A549 (cell line): ENCODE results near the gene PNPLA1. TPM values are rescaled to one million over a fixed set of nuclear protein-coding genes. Genes with fewer than 3 reads are reported as not detected.
A peak's percentile ranks its signal among the peaks of the same experiment; 100 is the strongest.

Experiments
- ATAC-seq, 2 experiments: fragments of 200-7000 bp in 1 of 2; fragments of >200 bp in 1 of 2; cut with Nextera tagmentation in 1 of 2; cut with Tn5 transposase in 1 of 2; 3 replicates each; pipeline versions ENCODE4 v1.8.0 to v1.9.1; 2018 to 2020; ENCODE audit warnings: mild to moderate bottlenecking in 1 of 2, moderate library complexity in 1 of 2
- CTCF ChIA-PET: fragments of 300-600 bp; sonication (Branson Sonifier 250); formaldehyde crosslinking; extraction: SDS; loops from one replicate; lab custom pipeline; 2021; ENCODE audit warnings: antibody characterized with exemption, inconsistent platforms; lab: Yijun Ruan, JAX
- POLR2A ChIA-PET: fragments of 350-600 bp; formaldehyde crosslinking; extraction: SDS; loops from one replicate; lab custom pipeline; 2021; ENCODE audit warnings: antibody characterized with exemption, inconsistent platforms; lab: Yijun Ruan, JAX
- DNase-seq, 2 experiments: peaks; one replicate each; pipeline versions ENCODE4 v3.0.0 to v3.0.0-alpha.2; 2011 to 2016; ENCODE audit warnings: low read depth in 1 of 2, low spot score in 1 of 2
- FAIRE-seq: peaks from 2 replicates; lab custom pipeline; 2011; peaks lifted over from hg19 to GRCh38; lab: Jason Lieb, UNC
- H3K27ac ChIP-seq, 2 experiments: fragments of >200 bp; sonication (Bioruptor Twin); formaldehyde crosslinking; 3 replicates each; pipeline ENCODE4 v1.5.1; 2016 to 2017
- H3K4me1 ChIP-seq: fragments of >200 bp; sonication (Bioruptor Twin); formaldehyde crosslinking; 3 replicates; pipeline ENCODE4 v1.6.1; 2016
- H3K4me2 ChIP-seq: fragments of >200 bp; sonication (Bioruptor Twin); formaldehyde crosslinking; 3 replicates; pipeline ENCODE4 v1.6.1; 2016
- H3K4me3 ChIP-seq: fragments of >200 bp; sonication (Bioruptor Twin); formaldehyde crosslinking; 3 replicates; pipeline ENCODE4 v1.5.1; 2016
- H3K9me3 ChIP-seq: fragments of >200 bp; sonication (Bioruptor Twin); formaldehyde crosslinking; 3 replicates; pipeline ENCODE4 v1.6.1; 2016
- CBX8 ChIP-seq: fragments of 200-600 bp; sonication (generic); IDR thresholded peaks from 2 replicates; pipeline ENCODE4 v1.6.1; 2016
- CEBPB ChIP-seq, 2 experiments: fragments of >200 bp in 1 of 2; sonication (Bioruptor Twin) in 1 of 2; formaldehyde crosslinking in 1 of 2; IDR thresholded peaks; 2 replicates each; pipeline ENCODE4 v1.6.1; 2012 to 2016
- CHD2 ChIP-seq: fragments of 150-350 bp; IDR thresholded peaks from 2 replicates; pipeline ENCODE4 v1.6.1; 2014; ENCODE audit warnings: low read length; ENCODE audit not compliant: partially characterized antibody
- CHD4 ChIP-seq: fragments of 200-600 bp; sonication (generic); IDR thresholded peaks from 2 replicates; pipeline ENCODE4 v1.6.1; 2016; ENCODE audit warnings: antibody characterized with exemption, mild to moderate bottlenecking, borderline replicate concordance
- EHF ChIP-seq: fragments of 250-450 bp; sonication (Bioruptor Pico); IDR thresholded peaks from 2 replicates; pipeline ENCODE4 v1.5.0; 2020; ENCODE audit warnings: mild to moderate bottlenecking
- EP300 ChIP-seq, 2 experiments: fragments of >200 bp; sonication (Bioruptor Twin); formaldehyde crosslinking; IDR thresholded peaks; 2 replicates in 1 of 2; 3 replicates in 1 of 2; pipeline ENCODE4 v1.6.1; 2016 to 2017
- FOSB ChIP-seq: fragments of 250-450 bp; sonication (Bioruptor Pico); IDR thresholded peaks from 2 replicates; pipeline ENCODE4 v1.5.0; 2020; ENCODE audit warnings: mild to moderate bottlenecking, moderate library complexity
- GATA3 ChIP-seq: IDR thresholded peaks from 2 replicates; pipeline ENCODE4 v1.6.1; 2012; ENCODE audit warnings: borderline replicate concordance
- HOXB5 ChIP-seq: fragments of 250-450 bp; sonication (Bioruptor Pico); IDR thresholded peaks from 2 replicates; pipeline ENCODE4 v1.5.0; 2020; ENCODE audit warnings: mild to moderate bottlenecking, moderate library complexity
- JUN ChIP-seq, 2 experiments: fragments of >200 bp; sonication (Bioruptor Twin); formaldehyde crosslinking; IDR thresholded peaks; 2 replicates in 1 of 2; 3 replicates in 1 of 2; pipeline ENCODE4 v1.6.1; 2016 to 2017
- JUNB ChIP-seq: fragments of >200 bp; sonication (Bioruptor Twin); formaldehyde crosslinking; IDR thresholded peaks from 2 replicates; pipeline ENCODE4 v1.6.1; 2016
- MYC ChIP-seq: IDR thresholded peaks from 2 replicates; pipeline ENCODE4 v1.6.1; 2012; ENCODE audit warnings: mild to moderate bottlenecking, inconsistent platforms, low read length, improper control_type of control experiment, borderline replicate concordance
- NR3C1 ChIP-seq: fragments of >200 bp; sonication (Bioruptor Twin); formaldehyde crosslinking; IDR thresholded peaks from 3 replicates; pipeline ENCODE4 v1.6.1; 2017
- PHF8 ChIP-seq: fragments of 200-600 bp; sonication (generic); IDR thresholded peaks from 2 replicates; pipeline ENCODE4 v1.6.1; 2016; ENCODE audit warnings: low read depth, mild to moderate bottlenecking, antibody characterized with exemption, moderate library complexity, borderline replicate concordance
- RARB ChIP-seq: fragments of 250-450 bp; sonication (Bioruptor Pico); IDR thresholded peaks from 2 replicates; pipeline ENCODE4 v1.8.0; 2021; ENCODE audit warnings: mild to moderate bottlenecking, moderate library complexity
- RCOR1 ChIP-seq: fragments of 150-350 bp; IDR thresholded peaks from 2 replicates; pipeline ENCODE4 v1.6.1; 2014; ENCODE audit warnings: antibody characterized with exemption, low read length, low read depth
- RFX5 ChIP-seq: fragments of 450-650 bp; IDR thresholded peaks from 2 replicates; pipeline ENCODE4 v1.7.1; 2014; ENCODE audit warnings: antibody characterized with exemption, mild to moderate bottlenecking, moderate library complexity
- RNF2 ChIP-seq: fragments of 200-600 bp; sonication (generic); IDR thresholded peaks from 2 replicates; pipeline ENCODE4 v1.6.1; 2016; ENCODE audit warnings: low read depth, mild to moderate bottlenecking, antibody characterized with exemption, moderate library complexity, borderline replicate concordance
- TFCP2L1 ChIP-seq: fragments of 250-450 bp; sonication (Bioruptor Pico); IDR thresholded peaks from 2 replicates; pipeline ENCODE4 v1.5.0; 2021; ENCODE audit warnings: mild to moderate bottlenecking
- WGBS: methylation state at CpG from one replicate; pipeline ENCODE4 v1.1.6; 2017; ENCODE audit errors: missing lambda C conversion rate; 5-methylcytosine and 5-hydroxymethylcytosine counted together
- polyA plus RNA-seq, 4 experiments: library from polyadenylated mRNA; depleted of rRNA in 3 of 4; stranded (reverse); fragments of >200 nt; fragmentation: RNase III in 1 of 4; extraction: RNeasy Plus Mini Kit Qiagen cat#74134 plus additional on column Dnase treatment in 1 of 4; gene quantifications; 2 replicates in 3 of 4; 3 replicates in 1 of 4; pipeline ENCODE4 v1.2.3, GENCODE V29; 2011 to 2017
- TF ChIP-seq, protein P1 (sequence below): fragments of 250-450 bp; sonication (Bioruptor Pico); IDR thresholded peaks from 2 replicates; pipeline ENCODE4 v1.5.0; 2020; ENCODE audit warnings: low read depth, mild to moderate bottlenecking, moderate library complexity
- TF ChIP-seq, protein P2 (sequence below): IDR thresholded peaks from 2 replicates; pipeline ENCODE4 v1.6.1; 2012
- TF ChIP-seq, protein P3 (sequence below): fragments of >200 bp; sonication (Bioruptor Twin); formaldehyde crosslinking; IDR thresholded peaks from 3 replicates; pipeline ENCODE4 v1.6.1; 2016
- TF ChIP-seq, protein P4 (sequence below): IDR thresholded peaks from 2 replicates; pipeline ENCODE4 v1.6.1; 2012; ENCODE audit warnings: low read depth, borderline replicate concordance

Gene PNPLA1
- polyA plus RNA-seq, 2 of the 4 experiments (the other 2 are of a cell fraction), result 0.09 TPM; not detected in 1

DNA sequence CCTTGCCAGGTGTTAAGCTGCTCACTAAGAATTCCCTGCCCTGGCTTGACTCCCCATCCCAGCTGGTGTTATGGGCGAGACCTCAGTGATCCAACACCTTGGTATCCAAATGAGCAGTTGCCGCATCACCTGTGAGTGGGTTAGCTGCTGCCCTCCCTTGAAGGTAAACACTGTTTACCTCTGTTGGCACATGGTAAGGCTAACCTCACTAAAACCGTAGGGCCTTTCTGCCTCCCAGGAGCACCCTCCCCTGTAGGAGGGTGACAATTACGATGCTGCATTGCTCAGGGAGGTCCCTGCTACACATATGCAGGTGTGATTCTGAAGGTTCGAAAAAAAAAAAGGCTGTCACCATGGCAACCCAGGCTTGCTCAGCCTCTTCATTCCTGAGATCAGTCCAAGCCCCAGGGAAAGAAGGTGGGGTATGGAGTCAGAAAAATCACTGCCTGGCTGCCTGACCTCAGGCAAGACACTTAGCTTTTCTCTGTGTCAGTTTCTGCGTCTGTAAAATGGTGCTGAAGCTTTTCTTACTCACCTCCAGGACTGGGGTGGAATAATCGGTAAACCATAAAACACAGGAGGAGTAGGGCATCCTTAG is 19.5 kb downstream of the PNPLA1 start:
- POLR2A ChIA-PET, result no interaction called here
- WGBS, result 71% methylated on average over 5 of the region's 7 CpGs
- ATAC-seq, result no peak

DNA sequence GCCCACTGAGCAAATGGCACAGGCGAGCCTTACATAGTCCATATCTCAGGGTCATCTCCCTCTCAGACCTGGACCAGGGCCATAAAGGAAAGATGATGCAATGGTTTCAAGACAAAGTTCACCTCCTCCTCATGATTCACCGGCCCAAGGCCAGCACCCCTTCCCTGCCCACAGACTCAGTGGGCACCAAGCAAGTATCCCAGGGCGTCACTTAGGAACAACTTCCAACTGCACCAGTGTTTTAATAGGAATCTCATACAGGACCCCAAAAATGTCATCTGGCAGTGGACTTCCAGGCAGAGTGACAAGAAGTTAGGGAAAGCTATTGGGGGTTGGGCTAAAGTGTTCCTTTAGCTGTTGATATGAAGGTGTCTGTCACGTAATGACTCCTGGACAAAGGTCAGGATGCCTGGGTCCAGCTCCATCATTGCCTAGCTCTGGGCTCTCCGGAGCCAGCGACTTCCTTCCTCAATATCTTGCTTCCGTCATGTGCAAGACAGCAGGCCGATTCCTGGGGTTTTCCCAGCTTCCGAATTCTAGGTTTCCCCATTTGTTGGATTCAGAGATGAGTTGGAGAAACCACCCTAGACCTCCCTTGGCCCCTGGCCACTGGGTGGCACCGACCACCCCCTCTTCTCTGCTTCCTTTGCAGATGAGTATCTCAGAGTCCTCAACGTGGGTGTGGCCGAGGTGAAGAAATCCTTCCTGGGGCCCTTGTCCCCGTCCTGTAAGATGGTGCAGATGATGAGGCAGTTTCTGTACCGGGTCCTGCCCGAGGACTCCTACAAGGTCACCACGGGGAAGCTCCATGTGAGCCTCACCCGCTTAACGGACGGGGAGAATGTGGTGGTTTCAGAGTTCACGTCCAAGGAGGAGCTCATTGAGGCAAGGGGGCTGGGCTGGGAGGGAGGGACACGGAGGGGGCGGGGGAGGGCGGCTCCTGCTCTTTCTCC is 21.1 kb downstream of the PNPLA1 start:
- Histone ChIP-seq H3K27ac (peak overlapping the region; percentile 61 to 78), H3K4me3 (no peak overlapping the region), H3K9me3 (no peaks in the 10 kb centered on the region), H3K4me1 (peaks cover 26% of the 10 kb centered on the region), H3K4me2 (peak overlapping the region; percentile 61)
- FAIRE-seq (no peak), ATAC-seq (peak; percentile 33 to 60; a peak in 2 of 6 replicates)
- ChIA-PET POLR2A (no interaction called here), CTCF (interaction anchor here (0.6 to 10.8 kb wide), 8 partner anchors 11 to 95 kb away, joined by 3 to 73 read pairs (median 3); no protein-coding TSS in a partner anchor)
- WGBS, result 75% methylated on average over 13 of the region's 23 CpGs
- peak; percentile 47; a peak in 2 of 4 replicates for TF ChIP-seq CEBPB (IDR thresholded peaks at IDR 0.05)
- TF ChIP-seq RFX5, result no peak
- TF ChIP-seq CHD4, result no peak
- TF ChIP-seq, all 56 proteins: peak for 1
- peak; percentile 18 to 33 for DNase-seq

More for the DNA sequence above, 19.5 kb downstream of the PNPLA1 start:
- CTCF ChIA-PET, result interaction anchor here (0.6 to 10.8 kb wide), 7 partner anchors 8 to 1026 kb away, joined by 3 to 73 read pairs (median 3); no protein-coding TSS in a partner anchor
- FAIRE-seq, result no peak
- no peak for DNase-seq
- peak overlapping the region; percentile 61; the same call in 1 of the 3 replicates for H3K4me2 ChIP-seq
- H3K27ac ChIP-seq, result peak overlapping the region; percentile 26 to 61; a peak in 3 of 6 replicates
- H3K4me3 ChIP-seq, result no peak overlapping the region
- H3K4me1 ChIP-seq, result peaks cover 26% of the 10 kb centered on the region
- no peaks in the 10 kb centered on the region for H3K9me3 ChIP-seq
- TF ChIP-seq RFX5, result no peak
- TF ChIP-seq EHF (CRISPR knock-in tag), result no peak
- TF ChIP-seq FOSB (CRISPR knock-in tag), result no peak
- TF ChIP-seq MYC, result no peak
- no peak for TF ChIP-seq JUN (IDR thresholded peaks at IDR 0.05)

DNA sequence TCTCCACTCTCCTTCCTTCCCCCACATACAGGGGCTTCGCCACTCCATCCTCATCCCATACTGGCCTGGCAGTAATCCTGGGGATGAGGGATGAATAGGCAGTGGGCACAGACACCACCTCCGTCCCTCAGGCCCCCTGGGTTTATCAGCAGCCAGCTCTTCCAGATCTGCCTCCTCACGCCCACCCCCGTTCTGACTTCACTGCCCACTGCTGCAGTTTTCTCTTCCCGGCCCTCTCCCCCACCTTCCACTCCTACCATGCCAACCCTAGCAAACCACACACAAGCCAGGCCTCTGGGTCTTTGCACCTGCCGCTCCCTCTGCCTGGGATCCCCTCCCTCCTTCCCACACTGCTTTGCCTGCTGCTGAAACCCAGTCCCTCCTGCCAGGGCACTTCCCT is 22.3 kb downstream of the PNPLA1 start:
- DNase-seq (no peak), FAIRE-seq (no peak), ATAC-seq (no peak)
- CTCF ChIA-PET, result interaction anchor here (0.9 to 10.8 kb wide), 2 partner anchors 10 to 27 kb away, joined by 3 to 73 read pairs; no protein-coding TSS in a partner anchor
- Histone ChIP-seq H3K9me3 (no peaks in the 10 kb centered on the region), H3K4me3 (no peak overlapping the region), H3K4me1 (peaks cover 26% of the 10 kb centered on the region), H3K4me2 (no peak overlapping the region), H3K27ac (peak overlapping the region in 1 of 2 experiments; percentile 26; a peak in 1 of 6 replicates)
- 74% methylated on average over 6 of the region's 6 CpGs for WGBS
- no peak for TF ChIP-seq RCOR1
- POLR2A ChIA-PET, result no interaction called here

DNA sequence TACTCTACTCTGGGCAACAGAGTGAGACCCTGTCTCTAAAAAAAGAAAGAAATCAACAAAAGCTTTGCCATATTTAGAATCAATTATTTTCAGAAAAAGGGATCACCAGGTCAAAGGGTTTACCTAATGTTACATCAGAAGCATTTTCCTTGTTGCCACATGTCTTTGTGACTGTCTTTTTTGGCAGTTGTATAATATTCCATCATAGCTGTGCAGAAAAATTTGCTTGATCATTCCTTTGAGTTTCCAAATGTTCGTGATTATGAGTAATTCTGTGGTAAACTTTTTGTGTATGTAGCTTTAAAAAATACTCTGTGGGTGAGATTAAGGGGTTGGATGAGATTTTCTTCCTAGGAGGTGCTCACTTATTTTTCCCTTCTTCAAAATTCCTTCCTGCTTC is 26.4 kb downstream of the PNPLA1 start:
- FAIRE-seq (no peak), DNase-seq (no peak), ATAC-seq (no peak)
- Histone ChIP-seq H3K4me1 (peaks cover 5% of the 10 kb centered on the region), H3K9me3 (no peaks in the 10 kb centered on the region), H3K4me3 (no peak overlapping the region), H3K4me2 (no peak overlapping the region), H3K27ac (no peak overlapping the region)
- ChIA-PET POLR2A (no interaction called here), CTCF (interaction anchor here (0.8 to 2.0 kb wide), 3 partner anchors 28 to 64 kb away, joined by 3 to 8 read pairs (median 4); no protein-coding TSS in a partner anchor)
- TF ChIP-seq RCOR1 (no peak), GATA3 (no peak), CHD2 (no peak), RARB (CRISPR knock-in tag) (no peak), EP300 (IDR thresholded peaks at IDR 0.05) (no peak), HOXB5 (CRISPR knock-in tag) (no peak), MYC (no peak), CBX8 (no peak), RNF2 (no peak), TFCP2L1 (CRISPR knock-in tag) (no peak), PHF8 (no peak), NR3C1 (no peak), JUNB (no peak)
- TF ChIP-seq, protein P1, sequence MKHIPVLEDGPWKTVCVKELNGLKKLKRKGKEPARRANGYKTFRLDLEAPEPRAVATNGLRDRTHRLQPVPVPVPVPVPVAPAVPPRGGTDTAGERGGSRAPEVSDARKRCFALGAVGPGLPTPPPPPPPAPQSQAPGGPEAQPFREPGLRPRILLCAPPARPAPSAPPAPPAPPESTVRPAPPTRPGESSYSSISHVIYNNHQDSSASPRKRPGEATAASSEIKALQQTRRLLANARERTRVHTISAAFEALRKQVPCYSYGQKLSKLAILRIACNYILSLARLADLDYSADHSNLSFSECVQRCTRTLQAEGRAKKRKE, result no peak
- TF ChIP-seq, protein P2, sequence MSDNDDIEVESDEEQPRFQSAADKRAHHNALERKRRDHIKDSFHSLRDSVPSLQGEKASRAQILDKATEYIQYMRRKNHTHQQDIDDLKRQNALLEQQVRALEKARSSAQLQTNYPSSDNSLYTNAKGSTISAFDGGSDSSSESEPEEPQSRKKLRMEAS, result no peak
- TF ChIP-seq, protein P3, sequence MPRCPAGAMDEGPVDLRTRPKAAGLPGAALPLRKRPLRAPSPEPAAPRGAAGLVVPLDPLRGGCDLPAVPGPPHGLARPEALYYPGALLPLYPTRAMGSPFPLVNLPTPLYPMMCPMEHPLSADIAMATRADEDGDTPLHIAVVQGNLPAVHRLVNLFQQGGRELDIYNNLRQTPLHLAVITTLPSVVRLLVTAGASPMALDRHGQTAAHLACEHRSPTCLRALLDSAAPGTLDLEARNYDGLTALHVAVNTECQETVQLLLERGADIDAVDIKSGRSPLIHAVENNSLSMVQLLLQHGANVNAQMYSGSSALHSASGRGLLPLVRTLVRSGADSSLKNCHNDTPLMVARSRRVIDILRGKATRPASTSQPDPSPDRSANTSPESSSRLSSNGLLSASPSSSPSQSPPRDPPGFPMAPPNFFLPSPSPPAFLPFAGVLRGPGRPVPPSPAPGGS, result no peak
- TF ChIP-seq, protein P4, sequence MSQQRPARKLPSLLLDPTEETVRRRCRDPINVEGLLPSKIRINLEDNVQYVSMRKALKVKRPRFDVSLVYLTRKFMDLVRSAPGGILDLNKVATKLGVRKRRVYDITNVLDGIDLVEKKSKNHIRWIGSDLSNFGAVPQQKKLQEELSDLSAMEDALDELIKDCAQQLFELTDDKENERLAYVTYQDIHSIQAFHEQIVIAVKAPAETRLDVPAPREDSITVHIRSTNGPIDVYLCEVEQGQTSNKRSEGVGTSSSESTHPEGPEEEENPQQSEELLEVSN, result no peak
- 8% methylated on average over 1 of the region's 1 CpG for WGBS
